ENCODE results near the gene PUDP. TPM values are rescaled to one million over a fixed set of nuclear protein-coding genes. Genes with fewer than 3 reads are reported as not detected.
"Not testable (repeated sequence)": the region's sequence is repeated elsewhere in the genome, so short reads cannot be mapped to it uniquely, and the experiment has no call there.

PUDP gene
- total RNA-seq, 2 experiments from 2014 or later = 15.6 to 16.3 TPM

DNA sequence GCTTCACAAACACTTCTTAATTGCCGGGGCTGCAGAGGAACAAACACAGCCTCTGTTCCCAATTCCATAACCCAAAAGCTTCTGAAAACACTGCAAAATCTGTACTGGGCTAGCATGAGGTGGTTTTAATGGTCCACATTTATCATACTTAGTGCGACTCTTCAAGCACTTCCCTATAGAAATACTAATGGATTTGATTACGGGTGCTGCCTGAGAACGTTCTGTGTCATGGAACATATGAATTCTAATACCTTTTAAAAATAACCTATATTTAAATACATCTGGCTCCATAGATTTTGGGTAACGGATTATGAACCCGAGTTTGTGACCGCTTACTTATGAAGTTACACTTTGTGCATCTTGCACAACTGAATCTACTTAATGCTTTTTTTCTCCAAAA is 35.9 kb downstream of the PUDP start:
- CTCF ChIA-PET = no interaction called here
- H3K27ac Mint-ChIP-seq = no peak overlapping the region
- POLR2A ChIA-PET = no interaction called here
- DNase-seq = no peak
- no peak overlapping the region for H3K4me3 Mint-ChIP-seq
- H3K27me3 Mint-ChIP-seq = no peaks in the 10 kb centered on the region
- peaks cover 11% of the 10 kb centered on the region for H3K36me3 Mint-ChIP-seq (ENCODE audit: low read depth)
- H3K4me1 Mint-ChIP-seq = peaks cover 24% of the 10 kb centered on the region
- H3K9me3 Mint-ChIP-seq = no peaks in the 10 kb centered on the region

GRCh38 chrX:7111518-7111917 is 36.4 kb downstream of the PUDP start:
- Mint-ChIP-seq H3K27ac (no peak overlapping the region), H3K4me3 (no peak overlapping the region), H3K4me1 (peaks cover 23% of the 10 kb centered on the region), H3K9me3 (no peaks in the 10 kb centered on the region), H3K27me3 (no peaks in the 10 kb centered on the region), H3K36me3 (ENCODE audit: low read depth) (peaks cover 9% of the 10 kb centered on the region)
- ChIA-PET POLR2A (no interaction called here), CTCF (no interaction called here)
- DNase-seq = no peak

DNA sequence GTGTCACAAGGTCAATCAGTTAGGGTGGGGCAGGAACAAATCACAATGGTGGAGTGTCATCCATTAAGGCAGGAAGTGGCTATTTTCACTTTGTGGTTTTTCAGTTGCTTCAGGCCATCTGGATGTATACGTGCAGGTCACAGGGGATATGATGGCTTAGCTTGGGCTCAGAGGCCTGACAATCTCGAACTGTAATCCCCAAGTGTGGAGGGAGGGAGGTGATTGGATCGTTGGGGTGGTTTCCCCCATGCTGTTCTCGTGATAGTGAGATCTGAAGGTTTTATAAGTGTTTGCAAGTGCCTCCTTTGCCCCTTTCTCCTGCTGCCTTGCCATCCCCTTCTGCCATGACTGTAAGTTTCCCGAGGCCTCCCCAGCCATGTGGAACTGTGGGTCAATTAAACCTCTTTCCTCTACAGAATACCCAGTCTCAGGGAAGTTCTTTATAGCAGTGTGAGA is 37.1 kb downstream of the PUDP start:
- Mint-ChIP-seq H3K4me3 (no peak overlapping the region), H3K27me3 (no peaks in the 10 kb centered on the region), H3K9me3 (no peaks in the 10 kb centered on the region), H3K27ac (peak overlapping the region; percentile 47), H3K36me3 (ENCODE audit: low read depth) (peaks cover 9% of the 10 kb centered on the region), H3K4me1 (peaks cover 23% of the 10 kb centered on the region)
- POLR2A ChIA-PET = no interaction called here
- no peak for DNase-seq
- CTCF ChIA-PET = no interaction called here

- no peak overlapping the region for H3K27ac Mint-ChIP-seq
- no peaks in the 10 kb centered on the region for H3K9me3 Mint-ChIP-seq
- ChIA-PET POLR2A (no interaction called here), CTCF (interaction anchor here (0.9 to 1.5 kb wide), 2 partner anchors 13 to 21 kb away, joined by 3 to 5 read pairs; no protein-coding TSS in a partner anchor)
- no peak overlapping the region for H3K4me3 Mint-ChIP-seq
- peaks cover 9% of the 10 kb centered on the region for H3K36me3 Mint-ChIP-seq (ENCODE audit: low read depth)
- H3K4me1 Mint-ChIP-seq = peaks cover 23% of the 10 kb centered on the region
- H3K27me3 Mint-ChIP-seq = no peaks in the 10 kb centered on the region
- no peak for DNase-seq
Observed at GRCh38 chrX:7109838-7110793, 37.8 kb downstream of the PUDP start.

DNA sequence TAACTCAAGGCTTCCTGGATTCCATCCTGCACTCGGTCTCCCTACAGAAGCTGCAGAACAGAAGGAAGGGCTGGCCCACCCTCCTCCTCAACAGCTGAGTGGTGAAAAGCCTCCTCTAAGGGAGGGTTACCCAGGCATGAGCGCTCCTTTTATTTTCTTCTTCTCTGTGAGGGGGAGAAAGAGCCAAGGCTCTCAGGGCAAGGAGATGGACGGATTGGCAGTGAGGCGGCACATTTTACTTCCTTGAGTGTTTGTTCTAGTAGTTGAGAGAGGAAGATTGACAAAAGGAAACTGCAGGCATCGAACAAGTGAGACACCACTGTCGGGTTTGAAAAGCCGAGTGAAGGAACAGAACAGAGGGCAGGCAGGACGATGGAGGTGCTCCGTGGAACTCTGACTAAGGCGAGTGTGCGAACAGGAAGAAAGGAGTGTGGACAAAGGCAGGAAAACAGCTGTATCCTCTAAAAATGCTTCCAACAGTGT is 38.9 kb downstream of the PUDP start:
- no peaks in the 10 kb centered on the region for H3K9me3 Mint-ChIP-seq
- peaks cover 23% of the 10 kb centered on the region for H3K4me1 Mint-ChIP-seq
- peaks cover 13% of the 10 kb centered on the region for H3K36me3 Mint-ChIP-seq (ENCODE audit: low read depth)
- CTCF ChIA-PET = interaction anchor here (0.8 to 1.5 kb wide), 3 partner anchors 12 to 20 kb away, joined by 3 to 5 read pairs (median 3); no protein-coding TSS in a partner anchor
- H3K27ac Mint-ChIP-seq = peak overlapping the region; percentile 41
- peak overlapping the region; percentile 3 for H3K4me3 Mint-ChIP-seq
- DNase-seq = no peak
- no peaks in the 10 kb centered on the region for H3K27me3 Mint-ChIP-seq
- POLR2A ChIA-PET = no interaction called here

- H3K9me3 Mint-ChIP-seq = peaks cover 1% of the 10 kb centered on the region
- no peaks in the 10 kb centered on the region for H3K27me3 Mint-ChIP-seq
- H3K36me3 Mint-ChIP-seq (ENCODE audit: low read depth) = peaks cover 19% of the 10 kb centered on the region
- H3K27ac Mint-ChIP-seq = no peak overlapping the region
- ChIA-PET CTCF (interaction anchor here (0.8 kb wide), 1 partner anchor 20 kb away, joined by 3 read pairs; no protein-coding TSS in a partner anchor), POLR2A (no interaction called here)
- no peak overlapping the region for H3K4me3 Mint-ChIP-seq
- peaks cover 23% of the 10 kb centered on the region for H3K4me1 Mint-ChIP-seq
- no peak for DNase-seq
Observed at GRCh38 chrX:7108030-7108429, 39.9 kb downstream of the PUDP start.

GRCh38 chrX:7106649-7107048 is 41.3 kb downstream of the PUDP start:
- Mint-ChIP-seq H3K4me1 (peaks cover 23% of the 10 kb centered on the region), H3K9me3 (peaks cover 5% of the 10 kb centered on the region), H3K4me3 (no peak overlapping the region), H3K27ac (no peak overlapping the region), H3K27me3 (no peaks in the 10 kb centered on the region), H3K36me3 (ENCODE audit: low read depth) (peaks cover 22% of the 10 kb centered on the region)
- no peak for DNase-seq
- ChIA-PET POLR2A (no interaction called here), CTCF (no interaction called here)

DNA sequence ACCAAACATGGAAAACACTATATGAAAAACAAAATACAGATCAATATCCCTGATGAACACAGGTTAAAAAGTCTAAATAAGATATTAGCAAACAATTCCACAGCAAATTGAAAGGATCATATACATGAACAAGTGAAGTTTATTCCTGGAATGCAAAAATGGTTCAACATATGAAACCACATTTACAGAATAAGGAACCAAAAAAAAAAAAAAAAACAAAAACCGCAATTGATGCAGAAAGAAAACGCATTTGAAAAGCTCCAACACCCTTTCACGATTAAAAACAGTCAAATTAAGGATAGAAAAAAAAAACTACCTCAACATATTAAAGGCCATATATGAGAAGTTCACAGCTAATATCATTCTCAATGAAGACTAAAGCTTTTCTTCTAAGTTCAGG is 45.8 kb downstream of the PUDP start:
- Mint-ChIP-seq H3K27me3 (no peaks in the 10 kb centered on the region), H3K36me3 (ENCODE audit: low read depth) (peaks cover 30% of the 10 kb centered on the region)
- CTCF ChIA-PET = no interaction called here

GRCh38 chrX:7100022-7100421 is 47.9 kb downstream of the PUDP start:
- Mint-ChIP-seq H3K9me3 (peaks cover 5% of the 10 kb centered on the region), H3K4me1 (no peaks in the 10 kb centered on the region), H3K27ac (no peak overlapping the region), H3K36me3 (ENCODE audit: low read depth) (peaks cover 29% of the 10 kb centered on the region), H3K4me3 (no peak overlapping the region), H3K27me3 (no peaks in the 10 kb centered on the region)
- ChIA-PET CTCF (no interaction called here), POLR2A (no interaction called here)
- no peak for DNase-seq

More for the DNA sequence above, 45.8 kb downstream of the PUDP start:
- Mint-ChIP-seq H3K4me1 (no peaks in the 10 kb centered on the region), H3K27ac (no peak overlapping the region), H3K4me3 (no peak overlapping the region), H3K9me3 (peaks cover 5% of the 10 kb centered on the region)
- no peak for DNase-seq
- POLR2A ChIA-PET = no interaction called here

DNA sequence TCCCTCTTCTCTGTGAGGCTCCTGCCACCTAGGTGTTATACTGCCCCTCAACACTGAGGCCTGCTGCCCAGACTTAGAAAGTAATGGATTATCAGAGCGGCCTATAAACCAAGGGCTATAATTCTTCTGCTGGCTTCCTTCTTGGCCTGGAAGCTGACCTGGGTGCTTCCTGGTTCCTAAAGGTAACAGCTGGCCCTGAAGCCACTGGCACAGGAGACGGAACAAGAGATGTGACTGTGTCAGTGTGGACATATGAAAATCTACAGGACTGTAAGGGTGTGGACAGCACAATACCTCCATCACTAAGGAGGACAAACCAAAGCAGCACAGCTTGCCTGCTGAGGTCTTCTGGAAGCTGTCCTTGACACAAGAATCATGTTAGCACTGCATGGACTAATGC is 52.3 kb downstream of the PUDP start:
- H3K4me3 Mint-ChIP-seq; DNase-seq; H3K27me3 Mint-ChIP-seq; CTCF ChIA-PET; H3K36me3 Mint-ChIP-seq (ENCODE audit: low read depth); H3K27ac Mint-ChIP-seq; H3K4me1 Mint-ChIP-seq; H3K9me3 Mint-ChIP-seq; POLR2A ChIA-PET: not testable (repeated sequence)

DNA sequence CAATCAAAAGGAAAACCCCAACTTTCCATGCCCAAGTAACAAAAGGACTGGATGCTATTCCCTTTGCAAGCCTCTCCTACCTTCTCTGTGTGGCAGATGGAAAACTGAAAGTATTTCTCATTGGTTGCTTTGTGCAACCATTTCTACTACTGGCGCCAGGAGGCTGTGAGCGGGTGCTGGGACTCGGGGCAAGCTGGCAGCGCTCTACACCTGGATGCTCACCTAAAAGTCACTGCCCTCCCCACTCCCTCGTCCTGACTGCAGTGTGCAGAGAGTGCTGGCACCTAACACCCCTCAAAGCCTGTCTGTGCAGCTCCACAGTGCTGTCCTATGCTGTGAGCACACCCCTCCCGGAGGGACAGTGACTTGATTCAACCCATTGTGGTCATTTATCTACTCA is 54.6 kb downstream of the PUDP start:
- ChIA-PET POLR2A (no interaction called here), CTCF (interaction anchor here (1.3 kb wide), 1 partner anchor 23 kb away, joined by 3 read pairs; no protein-coding TSS in a partner anchor)
- no peak overlapping the region for H3K27ac Mint-ChIP-seq
- H3K4me3 Mint-ChIP-seq = no peak overlapping the region
- DNase-seq = no peak
- H3K27me3 Mint-ChIP-seq = no peaks in the 10 kb centered on the region
- H3K36me3 Mint-ChIP-seq (ENCODE audit: low read depth) = peaks cover 9% of the 10 kb centered on the region
- H3K9me3 Mint-ChIP-seq = no peaks in the 10 kb centered on the region
- H3K4me1 Mint-ChIP-seq = peaks cover 18% of the 10 kb centered on the region

GRCh38 chrX:7092543-7092942 is 55.4 kb downstream of the PUDP start:
- Mint-ChIP-seq H3K27ac (no peak overlapping the region), H3K27me3 (no peaks in the 10 kb centered on the region), H3K4me3 (no peak overlapping the region), H3K4me1 (peaks cover 20% of the 10 kb centered on the region), H3K36me3 (ENCODE audit: low read depth) (peaks cover 8% of the 10 kb centered on the region), H3K9me3 (no peaks in the 10 kb centered on the region)
- ChIA-PET CTCF (no interaction called here), POLR2A (no interaction called here)
- DNase-seq = no peak

DNA sequence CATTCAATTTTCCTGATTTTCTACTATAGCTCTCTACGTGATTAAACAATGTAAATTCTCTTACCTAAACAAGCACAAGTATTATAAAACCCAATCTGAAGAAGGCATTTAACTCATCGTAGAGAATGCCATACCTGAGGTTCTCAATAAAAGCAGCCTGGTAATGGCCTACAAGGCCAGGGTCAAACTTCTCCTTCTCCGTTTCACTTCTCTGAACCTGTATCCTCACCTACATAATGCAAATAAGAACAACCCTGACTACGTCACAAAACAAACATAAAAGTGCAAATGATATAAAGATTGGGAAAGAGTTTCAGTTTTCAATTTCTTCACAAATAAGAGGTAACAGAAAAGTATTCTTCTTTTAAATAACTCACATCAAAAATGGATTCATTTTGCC is 56.0 kb downstream of the PUDP start:
- POLR2A ChIA-PET = no interaction called here
- CTCF ChIA-PET = interaction anchor here (0.8 kb wide), 1 partner anchor 9 kb away, joined by 3 read pairs; no protein-coding TSS in a partner anchor
- Mint-ChIP-seq H3K4me3 (no peak overlapping the region), H3K27me3 (no peaks in the 10 kb centered on the region), H3K9me3 (no peaks in the 10 kb centered on the region), H3K36me3 (ENCODE audit: low read depth) (peaks cover 4% of the 10 kb centered on the region), H3K27ac (no peak overlapping the region), H3K4me1 (peaks cover 22% of the 10 kb centered on the region)
- DNase-seq = no peak
